HepG2 (cell line): ENCODE results near the gene ZFP64. TPM values are rescaled to one million over a fixed set of nuclear protein-coding genes. Genes with fewer than 3 reads are reported as not detected.
A peak's percentile ranks its signal among the peaks of the same experiment; 100 is the strongest.

Experiments
- ATF2 ChIP-seq: sonication (generic); formaldehyde crosslinking; IDR thresholded peaks from 2 replicates; pipeline ENCODE4 v1.4.0; 2020; ENCODE audit warnings: missing genetic modification reagents
- CENPT ChIP-seq: sonication (generic); formaldehyde crosslinking; IDR thresholded peaks from 2 replicates; pipeline ENCODE4 v1.8.0; 2022; ENCODE audit warnings: low read depth, mild to moderate bottlenecking, moderate library complexity, missing genetic modification reagents
- EEA1 ChIP-seq: sonication (generic); formaldehyde crosslinking; IDR thresholded peaks from 2 replicates; pipeline ENCODE4 v1.5.1; 2020; ENCODE audit warnings: mild to moderate bottlenecking, missing genetic modification reagents, borderline replicate concordance
- FOSL1 ChIP-seq: sonication (generic); formaldehyde crosslinking; IDR thresholded peaks from 2 replicates; pipeline ENCODE4 v1.9.0; 2021; ENCODE audit warnings: missing genetic modification reagents, borderline replicate concordance
- GTF2F1 ChIP-seq: fragments of 150-350 bp; IDR thresholded peaks from 2 replicates; pipeline ENCODE4 v1.6.1; 2014; ENCODE audit warnings: low read length
- HMG20B ChIP-seq: conservative IDR thresholded peaks from 2 replicates; pipeline ENCODE4 v1.6.1; 2016; ENCODE audit warnings: missing genetic modification reagents, missing compliant biosample characterization
- IKZF5 ChIP-seq: IDR thresholded peaks from 2 replicates; pipeline ENCODE4 v1.6.1; 2018; ENCODE audit warnings: missing genetic modification reagents, mild to moderate bottlenecking, missing compliant biosample characterization
- MAX ChIP-seq: IDR thresholded peaks from 2 replicates; pipeline ENCODE4 v1.6.1; 2012; ENCODE audit warnings: inconsistent platforms
- MBNL3 ChIP-seq: fragments of 250-450 bp; sonication (Bioruptor Pico); conservative IDR thresholded peaks from 2 replicates; pipeline ENCODE4 v1.8.0; 2022; ENCODE audit warnings: mild to moderate bottlenecking, inconsistent platforms
- NR2F6 ChIP-seq, 2 experiments: IDR thresholded peaks; 2 replicates each; pipeline ENCODE4 v1.6.1; 2016; ENCODE audit warnings: antibody characterized with exemption in 1 of 2, mild to moderate bottlenecking in 1 of 2
- PAX8 ChIP-seq: sonication (generic); formaldehyde crosslinking; IDR thresholded peaks from 2 replicates; pipeline ENCODE4 v1.8.0; 2022; ENCODE audit warnings: mild to moderate bottlenecking, missing genetic modification reagents, borderline replicate concordance
- PCBP2 ChIP-seq: fragments of 200-400 bp; formaldehyde crosslinking; optimal IDR thresholded peaks from 2 replicates; pipeline ENCODE3; 2018; ENCODE audit warnings: low read length, low read depth; ENCODE audit not compliant: poor library complexity, severe bottlenecking
- RXRA ChIP-seq: sonication (generic); formaldehyde crosslinking; IDR thresholded peaks from 2 replicates; pipeline ENCODE4 v1.5.1; 2020; ENCODE audit warnings: missing genetic modification reagents
- SMAD9 ChIP-seq: sonication (generic); formaldehyde crosslinking; IDR thresholded peaks from 2 replicates; pipeline ENCODE4 v1.5.1; 2020; ENCODE audit warnings: mild to moderate bottlenecking, missing genetic modification reagents
- THAP11 ChIP-seq: IDR thresholded peaks from 2 replicates; pipeline ENCODE4 v1.6.1; 2016; ENCODE audit warnings: missing biosample characterization, missing genetic modification reagents
- ZNF318 ChIP-seq: sonication (generic); formaldehyde crosslinking; IDR thresholded peaks from 2 replicates; pipeline ENCODE4 v1.4.0; 2020; ENCODE audit warnings: mild to moderate bottlenecking, missing genetic modification reagents
- ZNF343 ChIP-seq: sonication (generic); formaldehyde crosslinking; IDR thresholded peaks from 2 replicates; pipeline ENCODE4 v1.4.0; 2020; ENCODE audit warnings: mild to moderate bottlenecking, missing genetic modification reagents
- ZNF709 ChIP-seq: sonication (generic); formaldehyde crosslinking; IDR thresholded peaks from 2 replicates; pipeline ENCODE4 v1.5.0; 2020; ENCODE audit warnings: mild to moderate bottlenecking, missing genetic modification reagents
- polyA plus RNA-seq, 8 experiments: library from polyadenylated mRNA; depleted of rRNA in 3 of 8; stranded (reverse) in 7 of 8; unstranded in 1 of 8; fragments of >200 nt; fragmentation: Illumina TruSeq in 4 of 8; extraction: Trizol in 4 of 8; gene quantifications; 2 replicates each; pipeline versions ENCODE4 v1.2.1 to v1.2.3, GENCODE V29; 2011 to 2016; ENCODE audit warnings: low read depth in 4 of 8, missing spikeins in 1 of 8, mixed read lengths in 1 of 8; ENCODE audit not compliant: insufficient read depth in 1 of 8
- total RNA-seq, 5 experiments: library from RNA; depleted of rRNA; stranded (reverse); fragments of >200 nt; fragmentation: Illumina TruSeq; extraction: Trizol; gene quantifications; 2 replicates each; pipeline ENCODE4 v1.2.3, GENCODE V29; 2016; ENCODE audit warnings: low read depth in 1 of 5

ZFP64 gene
- total and polyA plus RNA-seq, 2 of the 13 experiments (the other 11 are each of a cell fraction or from before 2014, with no cell fraction given), result 12.0 to 24.3 TPM

GRCh38 chr20:52191916-52192718, 538 bp upstream of the ZFP64 start (continued):
- TF ChIP-seq ATF2 (CRISPR knock-in tag) (peak; percentile 9; the same call in 1 of the 2 replicates), FOSL1 (0 out of 2 replicates have a peak, but pooled peaks have one; percentile 19), ZNF709 (CRISPR knock-in tag) (0 out of 2 replicates have a peak, but pooled peaks have one; percentile 13), RXRA (peak; percentile 86), CENPT (CRISPR knock-in tag) (peak; percentile 76; the same call in 1 of the 2 replicates), EEA1 (CRISPR knock-in tag) (peak; percentile 87), NR2F6 (IDR thresholded peaks at IDR 0.05) (0 out of 2 replicates have a peak, but pooled peaks have one; percentile 39), NR2F6 (CRISPR knock-in tag; IDR thresholded peaks at IDR 0.05) (peak; percentile 42; the same call in 1 of the 2 replicates), THAP11 (CRISPR knock-in tag) (0 out of 2 replicates have a peak, but pooled peaks have one; percentile 2), ZNF318 (CRISPR knock-in tag) (peak; percentile 59; the same call in 1 of the 2 replicates), PAX8 (CRISPR knock-in tag) (no peak), IKZF5 (CRISPR knock-in tag) (0 out of 2 replicates have a peak, but pooled peaks have one; percentile 24), MAX (peak; percentile 50; the same call in 1 of the 2 replicates), PCBP2 (peak; percentile 73), MBNL3 (CRISPR knock-in tag) (no peak), HMG20B (peak; percentile 10), SMAD9 (CRISPR knock-in tag) (no peak), GTF2F1 (no peak), ZNF343 (no peak; the same call in 1 of the 2 replicates)
